Fibroblast of lung (primary cell): ENCODE results near the gene LXN. TPM values are rescaled to one million over a fixed set of nuclear protein-coding genes. Genes with fewer than 3 reads are reported as not detected.

ENCODE experiments used
- DNase-seq, 2 donors: peaks; one replicate each; pipeline versions ENCODE4 v3.0.0 to v3.0.0-alpha.2; 2010; ENCODE audit warnings: low read depth in 2 of 2
- H2AFZ ChIP-seq: 2 replicates; pipeline ENCODE4 v1.5.1; 2012; ENCODE audit warnings: low read length, control low read depth, inconsistent platforms
- H3K27ac ChIP-seq: 2 replicates; pipeline ENCODE4 v1.5.1; 2011; ENCODE audit warnings: low read length, control low read depth; ENCODE audit not compliant: insufficient read depth
- H3K27me3 ChIP-seq: 2 replicates; pipeline ENCODE4 v1.5.1; 2011; ENCODE audit warnings: mild to moderate bottlenecking, low read length; ENCODE audit not compliant: control insufficient read depth, insufficient read depth
- H3K36me3 ChIP-seq: 2 replicates; pipeline ENCODE4 v1.5.1; 2011; ENCODE audit warnings: low read length; ENCODE audit not compliant: control insufficient read depth, insufficient read depth
- H3K4me1 ChIP-seq: 2 replicates; pipeline ENCODE4 v1.5.1; 2011; ENCODE audit warnings: low read length; ENCODE audit not compliant: control insufficient read depth, insufficient read depth; ENCODE audit errors: extremely low read depth
- H3K4me2 ChIP-seq: 2 replicates; pipeline ENCODE4 v1.5.1; 2011; ENCODE audit warnings: low read length, control low read depth; ENCODE audit not compliant: insufficient read depth; ENCODE audit errors: extremely low read depth
- H3K4me3 ChIP-seq, 4 experiments: fragments of 200-600 bp in 1 of 4; sonication (generic) in 1 of 4; replicated peaks in 1 of 4; 2 replicates each; pipeline ENCODE4 v1.5.1; 2011 to 2016; ENCODE audit warnings: low read length in 4 of 4, low read depth in 3 of 4, mild to moderate bottlenecking in 3 of 4, control low read depth in 2 of 4, inconsistent platforms in 1 of 4, mixed read lengths in 1 of 4; ENCODE audit not compliant: insufficient read depth in 1 of 4; ENCODE audit errors: control extremely low read depth in 1 of 4
- H3K79me2 ChIP-seq: 2 replicates; pipeline ENCODE4 v1.5.1; 2012; ENCODE audit warnings: mild to moderate bottlenecking, low read length, inconsistent platforms; ENCODE audit not compliant: control insufficient read depth, insufficient read depth
- H3K9ac ChIP-seq: 2 replicates; pipeline ENCODE4 v1.5.1; 2011; ENCODE audit warnings: mild to moderate bottlenecking, low read length, control low read depth; ENCODE audit not compliant: insufficient read depth
- H3K9me3 ChIP-seq: 2 replicates; pipeline ENCODE4 v1.5.1; 2012; ENCODE audit warnings: low read depth, low read length; ENCODE audit not compliant: control insufficient read depth, insufficient read depth
- H4K20me1 ChIP-seq: 2 replicates; pipeline ENCODE4 v1.5.1; 2011; ENCODE audit warnings: low read length; ENCODE audit not compliant: control insufficient read depth, insufficient read depth; ENCODE audit errors: extremely low read depth
- CTCF ChIP-seq, 2 donors: IDR thresholded peaks in 1 of 2; conservative IDR thresholded peaks in 1 of 2; 1 replicate in 1 of 2; 2 replicates in 1 of 2; pipeline ENCODE4 v1.5.1; 2011 to 2012; ENCODE audit warnings: low read length in 2 of 2, control low read depth in 1 of 2, inconsistent platforms in 1 of 2, low read depth in 1 of 2, mild to moderate bottlenecking in 1 of 2
- EZH2 ChIP-seq: IDR thresholded peaks from 2 replicates; pipeline ENCODE4 v1.5.1; 2012; ENCODE audit warnings: low read length, control low read depth, mild to moderate bottlenecking; ENCODE audit errors: missing control alignments
- polyA plus RNA-seq, 2 donors: library from polyadenylated mRNA; depleted of rRNA in 1 of 2; stranded (reverse) in 1 of 2; unstranded in 1 of 2; fragments of >200 nt; gene quantifications; 2 replicates each; pipeline ENCODE4 v1.2.1, GENCODE V29; 2011 to 2012; ENCODE audit warnings: missing spikeins in 1 of 2
- total RNA-seq: library from RNA; depleted of rRNA; stranded (reverse); fragments of >200 nt; gene quantifications from 2 replicates; pipeline ENCODE4 v1.2.1, GENCODE V29; 2014

LXN gene
- total and polyA plus RNA-seq, 2 donors (not counting 1 experiment from before 2014, with no cell fraction given), result 162 to 168 TPM

DNA sequence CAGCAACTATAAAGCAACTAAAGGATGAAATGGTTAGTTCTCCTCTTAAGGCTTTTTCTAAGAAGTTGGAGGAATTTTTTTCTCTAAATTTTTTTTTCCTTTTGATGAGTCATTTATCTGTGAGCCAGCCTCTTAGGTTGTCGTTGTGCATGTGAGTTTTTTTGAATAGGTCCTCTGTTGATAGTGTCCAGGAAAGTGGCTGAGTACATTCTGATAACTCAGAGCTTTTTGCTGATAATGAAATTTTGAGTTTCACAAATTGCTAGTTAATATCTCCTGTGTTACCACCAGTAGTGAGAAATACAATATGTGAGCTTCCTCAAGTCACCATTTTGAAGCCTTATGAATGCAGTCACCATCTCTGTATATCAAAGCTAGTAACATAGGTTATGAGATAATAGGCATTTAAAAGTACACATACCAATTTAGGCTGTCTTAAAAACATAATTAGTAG is 7.1 kb upstream of the LXN start:
- Histone ChIP-seq H4K20me1 (no peaks in the 10 kb centered on the region), H3K9me3 (no peaks in the 10 kb centered on the region), H3K4me1 (peaks cover 6% of the 10 kb centered on the region), H3K36me3 (no peaks in the 10 kb centered on the region), H3K27ac (no peak overlapping the region), H3K9ac (no peak overlapping the region), H2AFZ (no peak overlapping the region), H3K27me3 (no peaks in the 10 kb centered on the region), H3K4me2 (no peak overlapping the region), H3K79me2 (no peaks in the 10 kb centered on the region), H3K4me3 (no peak overlapping the region)
- DNase-seq, result peak in 1 of 2 donors; percentile 59
- TF ChIP-seq CTCF (conservative IDR thresholded peaks at IDR 0.05 in 1 of 2, IDR thresholded peaks at IDR 0.05 in 1 of 2; ENCODE audit: low read depth in 1 of 2, low read length in 2 of 2) (no peak), EZH2 (no peak)

DNA sequence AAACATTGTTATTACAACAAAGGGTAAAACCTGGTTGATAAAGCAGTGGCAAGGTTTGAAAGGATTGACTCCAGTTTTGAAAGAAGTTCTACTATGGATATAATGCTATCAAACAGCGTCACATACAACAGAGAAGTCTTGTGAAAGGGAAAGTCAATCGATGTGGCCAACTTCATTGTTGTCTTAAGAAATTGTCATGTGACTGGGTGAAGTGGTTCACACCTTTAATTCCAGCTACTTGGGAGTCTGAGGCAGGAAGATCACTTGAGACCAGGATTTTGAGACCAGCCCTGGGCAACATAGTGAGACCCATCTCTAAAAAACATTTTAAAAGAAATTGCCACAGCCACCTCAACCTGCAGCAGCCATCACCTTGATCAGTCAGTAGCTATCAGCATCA is 6.2 kb upstream of the LXN start:
- Histone ChIP-seq H3K9me3 (no peaks in the 10 kb centered on the region), H3K4me2 (no peak overlapping the region), H3K36me3 (no peaks in the 10 kb centered on the region), H2AFZ (no peak overlapping the region), H3K27me3 (no peaks in the 10 kb centered on the region), H3K4me3 (no peak overlapping the region), H3K4me1 (peaks cover 6% of the 10 kb centered on the region), H3K9ac (no peak overlapping the region), H3K27ac (no peak overlapping the region), H3K79me2 (no peaks in the 10 kb centered on the region), H4K20me1 (no peaks in the 10 kb centered on the region)
- DNase-seq, result no peak
- no peak for TF ChIP-seq CTCF (conservative IDR thresholded peaks at IDR 0.05 in 1 of 2, IDR thresholded peaks at IDR 0.05 in 1 of 2; ENCODE audit: low read depth in 1 of 2, low read length in 2 of 2)
- no peak for TF ChIP-seq EZH2

DNA sequence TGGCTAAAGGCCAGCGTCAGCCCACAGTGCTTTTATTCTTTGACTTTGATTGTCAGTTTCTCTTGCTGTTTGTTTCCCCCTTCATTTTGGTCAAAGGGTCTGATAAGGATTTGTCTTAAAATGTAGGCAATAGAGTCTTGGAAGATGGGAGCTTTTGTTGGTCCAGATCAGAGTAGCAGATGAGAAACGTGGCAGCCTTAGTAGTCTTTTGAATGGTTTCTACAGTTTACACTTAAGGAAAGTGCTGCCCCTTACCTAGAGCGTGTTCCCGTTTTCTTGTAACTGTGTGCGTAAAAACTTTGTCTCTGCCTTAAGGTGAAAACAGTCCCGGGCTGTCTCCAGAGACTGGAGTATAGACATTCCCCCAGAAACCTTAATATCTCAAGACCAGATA is 630 bp downstream of the LXN start:
- Histone ChIP-seq H4K20me1 (no peaks in the 10 kb centered on the region), H2AFZ (peak overlapping the region; percentile 50), H3K4me1 (peaks cover 9% of the 10 kb centered on the region), H3K4me2 (peak overlapping the region; percentile 99), H3K36me3 (no peaks in the 10 kb centered on the region), H3K9me3 (no peaks in the 10 kb centered on the region), H3K4me3 (peak overlapping the region; percentile 86 to 89 (median 88)), H3K27ac (peak overlapping the region; percentile 87), H3K9ac (peak overlapping the region; percentile 81), H3K27me3 (no peaks in the 10 kb centered on the region), H3K79me2 (peaks cover 17% of the 10 kb centered on the region)
- TF ChIP-seq CTCF (conservative IDR thresholded peaks at IDR 0.05 in 1 of 2, IDR thresholded peaks at IDR 0.05 in 1 of 2; ENCODE audit: low read depth in 1 of 2, low read length in 2 of 2), result no peak
- no peak for TF ChIP-seq EZH2
- peak in 1 of 2 donors; percentile 9 for DNase-seq
